K562 (cell line): ENCODE data around the gene TUBB2A. TPM values are rescaled to one million over a fixed set of nuclear protein-coding genes. Genes with fewer than 3 reads are reported as not detected.

Source experiments
- ARID1B ChIP-seq: fragments of 450-650 bp; IDR thresholded peaks from 2 replicates; pipeline ENCODE4 v1.6.1; 2016; ENCODE audit warnings: antibody characterized with exemption, mild to moderate bottlenecking, inconsistent platforms
- BHLHE40 ChIP-seq: IDR thresholded peaks from 2 replicates; pipeline ENCODE4 v1.6.1; 2011; ENCODE audit warnings: low read length, improper control_type of control experiment
- CBFA2T2 ChIP-seq: fragments of 450-650 bp; conservative IDR thresholded peaks from 2 replicates; pipeline ENCODE4 v1.6.1; 2017; ENCODE audit warnings: mild to moderate bottlenecking
- CCNT2 ChIP-seq: IDR thresholded peaks from 2 replicates; pipeline ENCODE4 v1.6.1; 2011; ENCODE audit warnings: borderline replicate concordance, low read depth, mild to moderate bottlenecking, moderate library complexity, mixed read lengths, low read length; ENCODE audit not compliant: insufficient read length; ENCODE audit errors: extremely low read depth
- DPF2 ChIP-seq: fragments of 450-650 bp; IDR thresholded peaks from 2 replicates; pipeline ENCODE4 v1.6.1; 2016
- FOXJ3 ChIP-seq: sonication (generic); formaldehyde crosslinking; IDR thresholded peaks from 2 replicates; pipeline ENCODE4 v1.4.0; 2020; ENCODE audit warnings: mild to moderate bottlenecking, missing genetic modification reagents
- HMG20A ChIP-seq: fragments of 450-650 bp; formaldehyde crosslinking; conservative IDR thresholded peaks from 2 replicates; pipeline ENCODE4 v1.4.0; 2020; ENCODE audit warnings: mild to moderate bottlenecking, mixed read lengths
- JUND ChIP-seq, 2 experiments: IDR thresholded peaks; 2 replicates in 1 of 2; 3 replicates in 1 of 2; pipeline ENCODE4 v1.6.1; 2011; ENCODE audit warnings: borderline replicate concordance in 2 of 2, low read depth in 2 of 2, low read length in 2 of 2, improper control_type of control experiment in 1 of 2, missing biosample characterization in 1 of 2, missing genetic modification characterization in 1 of 2, missing genetic modification reagents in 1 of 2
- KAT2B ChIP-seq: IDR thresholded peaks from one replicate; pipeline ENCODE4 v1.6.1; 2012; ENCODE audit warnings: low read depth, mild to moderate bottlenecking, control low read depth, inconsistent platforms, low read length, moderate library complexity
- MTA2 ChIP-seq: fragments of 450-650 bp; IDR thresholded peaks from 2 replicates; pipeline ENCODE4 v1.6.1; 2016; ENCODE audit warnings: low read depth
- NCOR1 ChIP-seq: fragments of 450-650 bp; IDR thresholded peaks from 2 replicates; pipeline ENCODE4 v1.6.1; 2016; ENCODE audit warnings: mild to moderate bottlenecking, moderate library complexity
- NR1H2 ChIP-seq: sonication (generic); formaldehyde crosslinking; IDR thresholded peaks from 2 replicates; pipeline ENCODE4 v1.4.0; 2020; ENCODE audit warnings: mild to moderate bottlenecking, missing genetic modification reagents
- RBM17 ChIP-seq: fragments of 200-400 bp; formaldehyde crosslinking; IDR thresholded peaks from 2 replicates; pipeline ENCODE4 v1.6.1; 2017; ENCODE audit warnings: low read depth, mild to moderate bottlenecking, low read length, borderline replicate concordance
- RCOR1 ChIP-seq, 2 experiments: IDR thresholded peaks; 2 replicates each; pipeline ENCODE4 v1.6.1; 2012; ENCODE audit warnings: low read depth in 2 of 2, low read length in 2 of 2, borderline replicate concordance in 1 of 2, improper control_type of control experiment in 1 of 2
- TAL1 ChIP-seq: fragments of 450-650 bp; IDR thresholded peaks from 2 replicates; pipeline ENCODE4 v1.6.1; 2016; ENCODE audit warnings: mild to moderate bottlenecking
- TBL1XR1 ChIP-seq, 2 experiments: IDR thresholded peaks; 2 replicates each; pipeline ENCODE4 v1.6.1; 2012; ENCODE audit warnings: improper control_type of control experiment in 2 of 2, low read length in 2 of 2, mild to moderate bottlenecking in 1 of 2
- TEAD4 ChIP-seq, 2 experiments: sonication (generic) in 1 of 2; formaldehyde crosslinking in 1 of 2; IDR thresholded peaks; 2 replicates each; pipeline versions ENCODE4 v1.6.1 to v1.8.0; 2012 to 2022; ENCODE audit warnings: borderline replicate concordance in 1 of 2, inconsistent platforms in 1 of 2, low read length in 1 of 2, mild to moderate bottlenecking in 1 of 2, missing genetic modification reagents in 1 of 2
- ZBTB33 ChIP-seq: sonication (generic); formaldehyde crosslinking; IDR thresholded peaks from 2 replicates; pipeline ENCODE4 v1.8.1; 2023; ENCODE audit warnings: mild to moderate bottlenecking, missing genetic modification reagents
- ZNF197 ChIP-seq: fragments of 200-800 bp; sonication (Bioruptor generic); IDR thresholded peaks from 2 replicates; pipeline ENCODE4 v1.6.1; 2016; ENCODE audit warnings: low read depth, missing genetic modification characterization, missing compliant biosample characterization
- ZNF717 ChIP-seq: fragments of 250-450 bp; sonication (Bioruptor Pico); IDR thresholded peaks from 2 replicates; pipeline ENCODE4 v1.5.0; 2021
- polyA plus RNA-seq, 8 experiments: library from polyadenylated mRNA; depleted of rRNA in 4 of 8; stranded (reverse) in 5 of 8; unstranded in 3 of 8; fragments of >200 nt; fragmentation: Nextera tagmentation in 2 of 8; fragmentation: Illumina TruSeq in 1 of 8; extraction: Ambion mirVana in 2 of 8; extraction: Trizol in 1 of 8; gene quantifications; 2 replicates each; pipeline versions ENCODE4 v1.2.1 to v1.2.3, GENCODE V29; 2011 to 2014; ENCODE audit warnings: inconsistent platforms in 1 of 8, missing spikeins in 1 of 8
- total RNA-seq, 7 experiments: library from RNA; depleted of rRNA in 6 of 7; stranded (reverse); fragments of >200 nt in 6 of 7; fragmentation: Illumina TruSeq in 2 of 7; extraction: Trizol in 2 of 7; gene quantifications; 2 replicates each; pipeline versions ENCODE4 v1.2.1 to v1.2.3, GENCODE V29; 2011 to 2021; ENCODE audit warnings: low replicate concordance in 1 of 7
- TF ChIP-seq, protein P1 (sequence below), 2 experiments: IDR thresholded peaks in 1 of 2; conservative IDR thresholded peaks in 1 of 2; 2 replicates each; pipeline ENCODE4 v1.6.1; 2016; ENCODE audit warnings: low read depth in 2 of 2, mild to moderate bottlenecking in 1 of 2, missing compliant biosample characterization in 1 of 2, missing genetic modification characterization in 1 of 2, moderate library complexity in 1 of 2
- TF ChIP-seq, protein P2 (sequence below), 2 experiments: fragments of 250-450 bp in 1 of 2; fragments of 450-650 bp in 1 of 2; sonication (Bioruptor Pico) in 1 of 2; IDR thresholded peaks; 2 replicates each; pipeline versions ENCODE4 v1.6.1 to v1.8.0; 2016 to 2021; ENCODE audit warnings: mild to moderate bottlenecking in 2 of 2, moderate library complexity in 2 of 2, missing compliant biosample characterization in 1 of 2, missing genetic modification characterization in 1 of 2

TUBB2A gene
- total and polyA plus RNA-seq, 9 of the 15 experiments (the other 6 are each of a cell fraction or from before 2014, with no cell fraction given) = 3.6 to 92.1 (median 45.6) TPM

DNA sequence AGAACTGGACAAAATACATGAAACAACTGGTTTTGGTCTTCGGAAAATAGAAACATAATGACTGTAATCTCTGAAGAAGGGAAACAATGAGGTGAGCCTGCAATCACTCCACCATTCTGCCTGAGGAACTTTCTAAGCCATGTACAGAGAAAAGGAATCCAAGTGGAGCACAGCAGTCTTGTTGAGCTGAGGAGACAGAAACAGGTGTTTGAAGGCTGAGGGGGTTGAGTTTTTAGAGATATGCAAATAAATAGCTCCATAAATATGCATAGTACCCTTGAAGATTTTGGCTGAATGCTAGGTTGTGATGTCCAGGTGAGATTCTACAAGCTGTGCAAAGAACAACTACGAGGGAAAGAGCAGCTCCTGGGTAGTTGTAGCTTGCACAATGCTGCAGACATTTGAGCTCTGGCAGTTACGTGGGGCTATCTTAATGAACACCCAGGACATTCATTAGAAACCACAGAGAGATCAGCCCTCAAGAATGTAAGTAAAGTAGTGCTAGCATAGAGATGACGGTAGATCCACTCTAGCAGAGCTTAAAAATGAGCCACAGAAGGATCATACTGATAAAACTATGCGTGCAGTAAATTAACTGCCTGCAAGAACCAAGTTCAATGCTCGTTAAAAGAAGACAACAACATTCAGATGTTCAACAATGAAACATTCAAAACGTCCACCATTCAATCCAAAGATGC is 45.8 kb upstream of the TUBB2A start (continued):
- TF ChIP-seq NCOR1 (peak; percentile 85), RCOR1 (IDR thresholded peaks at IDR 0.05; ENCODE audit: borderline replicate concordance in 1 of 2, low read depth in 2 of 2, low read length in 2 of 2) (peak in 1 of 2 experiments; percentile 78; a peak in 2 of 4 replicates), MTA2 (peak; percentile 80), JUND (IDR thresholded peaks at IDR 0.05; ENCODE audit: borderline replicate concordance, low read depth, low read length) (peak; percentile 53; the same call in 1 of the 2 replicates), JUND (tag; IDR thresholded peaks at IDR 0.05; ENCODE audit: borderline replicate concordance, low read depth, low read length) (peak; percentile 24; the same call in 1 of the 3 replicates), ZNF197 (no peak), ZBTB33 (CRISPR knock-in tag) (peak; percentile 19; the same call in 1 of the 2 replicates), NR1H2 (CRISPR knock-in tag) (peak; percentile 45; the same call in 1 of the 2 replicates), BHLHE40 (peak; percentile 40; the same call in 1 of the 2 replicates), KAT2B (no peak), TBL1XR1 (IDR thresholded peaks at IDR 0.05; ENCODE audit: low read length in 2 of 2) (peak; percentile 36 to 58; a peak in 1 of 4 replicates), DPF2 (peak; percentile 88), ARID1B (peak; percentile 93), TEAD4 (IDR thresholded peaks at IDR 0.05; ENCODE audit: low read length) (peak; percentile 96), TEAD4 (CRISPR knock-in tag; IDR thresholded peaks at IDR 0.05; ENCODE audit: borderline replicate concordance) (no peak), HMG20A (CRISPR knock-in tag) (no peak), CCNT2 (peak; percentile 35), RBM17 (no peak), ZNF717 (CRISPR knock-in tag) (no peak), FOXJ3 (no peak), TAL1 (peak; percentile 85), CBFA2T2 (peak; percentile 85)
- TF ChIP-seq, protein P1, sequence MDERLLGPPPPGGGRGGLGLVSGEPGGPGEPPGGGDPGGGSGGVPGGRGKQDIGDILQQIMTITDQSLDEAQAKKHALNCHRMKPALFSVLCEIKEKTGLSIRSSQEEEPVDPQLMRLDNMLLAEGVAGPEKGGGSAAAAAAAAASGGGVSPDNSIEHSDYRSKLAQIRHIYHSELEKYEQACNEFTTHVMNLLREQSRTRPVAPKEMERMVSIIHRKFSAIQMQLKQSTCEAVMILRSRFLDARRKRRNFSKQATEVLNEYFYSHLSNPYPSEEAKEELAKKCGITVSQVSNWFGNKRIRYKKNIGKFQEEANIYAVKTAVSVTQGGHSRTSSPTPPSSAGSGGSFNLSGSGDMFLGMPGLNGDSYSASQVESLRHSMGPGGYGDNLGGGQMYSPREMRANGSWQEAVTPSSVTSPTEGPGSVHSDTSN (CRISPR knock-in tag; IDR thresholded peaks at IDR 0.05; ENCODE audit: low read depth) = no peak
- TF ChIP-seq, protein P1 (tag; conservative IDR thresholded peaks at IDR 0.05; ENCODE audit: low read depth) = peak; percentile 47; the same call in 1 of the 2 replicates
- TF ChIP-seq, protein P2, sequence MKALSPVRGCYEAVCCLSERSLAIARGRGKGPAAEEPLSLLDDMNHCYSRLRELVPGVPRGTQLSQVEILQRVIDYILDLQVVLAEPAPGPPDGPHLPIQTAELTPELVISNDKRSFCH (CRISPR knock-in tag; IDR thresholded peaks at IDR 0.05) = no peak
- TF ChIP-seq, protein P2 (tag; IDR thresholded peaks at IDR 0.05) = peak; percentile 63; the same call in 1 of the 2 replicates
